Glutamatergic neuron (in vitro differentiated cells): ENCODE data around the gene CWF19L1. TPM values are rescaled to one million over a fixed set of nuclear protein-coding genes. Genes with fewer than 3 reads are reported as not detected.

Source experiments
- DNase-seq: peaks from one replicate; pipeline ENCODE4 v3.0.0; 2022
- H3K27ac Mint-ChIP-seq: one replicate; pipeline ENCODE4 v1.8.0; 2020; ENCODE audit warnings: mild to moderate bottlenecking, mixed read lengths, inconsistent platforms; ENCODE audit not compliant: unreplicated experiment
- H3K27me3 Mint-ChIP-seq: one replicate; pipeline ENCODE4 v1.8.0; 2020; ENCODE audit warnings: mild to moderate bottlenecking, moderate library complexity, mixed read lengths, inconsistent platforms; ENCODE audit not compliant: unreplicated experiment
- H3K36me3 Mint-ChIP-seq: one replicate; pipeline ENCODE4 v1.8.0; 2020; ENCODE audit warnings: mild to moderate bottlenecking, mixed read lengths, inconsistent platforms; ENCODE audit not compliant: unreplicated experiment
- H3K4me1 Mint-ChIP-seq: one replicate; pipeline ENCODE4 v1.8.0; 2020; ENCODE audit warnings: mild to moderate bottlenecking, low read depth, mixed read lengths, inconsistent platforms; ENCODE audit not compliant: unreplicated experiment
- H3K4me3 Mint-ChIP-seq: one replicate; pipeline ENCODE4 v1.8.0; 2020; ENCODE audit warnings: mild to moderate bottlenecking, mixed read lengths, inconsistent platforms; ENCODE audit not compliant: unreplicated experiment
- H3K9me3 Mint-ChIP-seq: one replicate; pipeline ENCODE4 v1.8.0; 2020; ENCODE audit warnings: mild to moderate bottlenecking, moderate library complexity, mixed read lengths, inconsistent platforms; ENCODE audit not compliant: unreplicated experiment
- total RNA-seq: library from RNA; stranded (reverse); fragmentation: NEBNext Ultra II Directional; extraction: Animal tissue kit (Norgen Biotek cat#: 25700); gene quantifications from one replicate; pipeline ENCODE4 v1.2.1, GENCODE V29; 2021; ENCODE audit not compliant: unreplicated experiment
- TF ChIP-seq, protein P1 (sequence below): fragments of 200-600 bp; sonication (generic); IDR thresholded peaks from one replicate; pipeline ENCODE4 v1.5.0; 2021; ENCODE audit not compliant: partially characterized antibody, unreplicated experiment

Gene CWF19L1
- total RNA-seq, 1 donor from 2014 or later, result 24.2 TPM

DNA sequence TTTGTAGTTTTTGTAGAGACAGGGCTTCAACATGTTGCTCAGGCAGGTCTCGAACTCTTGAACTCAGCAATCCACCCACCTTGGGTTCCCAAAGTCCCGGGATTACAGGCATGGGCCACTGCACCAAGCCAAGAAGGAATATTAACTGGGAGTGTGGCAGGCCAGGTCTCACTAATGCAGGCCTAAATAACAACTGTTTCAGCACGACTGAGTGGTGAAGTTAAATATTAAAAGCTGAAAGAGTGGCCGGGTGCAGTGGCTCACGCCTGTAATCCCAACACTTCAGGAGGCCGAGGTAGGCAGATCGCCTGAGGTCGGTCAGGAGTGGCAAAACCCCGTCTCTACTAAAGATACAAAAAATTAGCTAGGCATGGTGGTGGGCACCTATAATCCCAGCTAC, 59.2 kb downstream of the CWF19L1 start:
- H3K4me3 Mint-ChIP-seq, result no peak overlapping the region
- H3K27me3 Mint-ChIP-seq, result peaks cover 3% of the 10 kb centered on the region
- TF ChIP-seq, protein P1, sequence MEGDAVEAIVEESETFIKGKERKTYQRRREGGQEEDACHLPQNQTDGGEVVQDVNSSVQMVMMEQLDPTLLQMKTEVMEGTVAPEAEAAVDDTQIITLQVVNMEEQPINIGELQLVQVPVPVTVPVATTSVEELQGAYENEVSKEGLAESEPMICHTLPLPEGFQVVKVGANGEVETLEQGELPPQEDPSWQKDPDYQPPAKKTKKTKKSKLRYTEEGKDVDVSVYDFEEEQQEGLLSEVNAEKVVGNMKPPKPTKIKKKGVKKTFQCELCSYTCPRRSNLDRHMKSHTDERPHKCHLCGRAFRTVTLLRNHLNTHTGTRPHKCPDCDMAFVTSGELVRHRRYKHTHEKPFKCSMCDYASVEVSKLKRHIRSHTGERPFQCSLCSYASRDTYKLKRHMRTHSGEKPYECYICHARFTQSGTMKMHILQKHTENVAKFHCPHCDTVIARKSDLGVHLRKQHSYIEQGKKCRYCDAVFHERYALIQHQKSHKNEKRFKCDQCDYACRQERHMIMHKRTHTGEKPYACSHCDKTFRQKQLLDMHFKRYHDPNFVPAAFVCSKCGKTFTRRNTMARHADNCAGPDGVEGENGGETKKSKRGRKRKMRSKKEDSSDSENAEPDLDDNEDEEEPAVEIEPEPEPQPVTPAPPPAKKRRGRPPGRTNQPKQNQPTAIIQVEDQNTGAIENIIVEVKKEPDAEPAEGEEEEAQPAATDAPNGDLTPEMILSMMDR, result no peak
- peaks cover 3% of the 10 kb centered on the region for H3K9me3 Mint-ChIP-seq
- peaks cover 25% of the 10 kb centered on the region for H3K4me1 Mint-ChIP-seq
- DNase-seq, result no peak
- H3K27ac Mint-ChIP-seq, result no peak overlapping the region
- no peaks in the 10 kb centered on the region for H3K36me3 Mint-ChIP-seq

DNA sequence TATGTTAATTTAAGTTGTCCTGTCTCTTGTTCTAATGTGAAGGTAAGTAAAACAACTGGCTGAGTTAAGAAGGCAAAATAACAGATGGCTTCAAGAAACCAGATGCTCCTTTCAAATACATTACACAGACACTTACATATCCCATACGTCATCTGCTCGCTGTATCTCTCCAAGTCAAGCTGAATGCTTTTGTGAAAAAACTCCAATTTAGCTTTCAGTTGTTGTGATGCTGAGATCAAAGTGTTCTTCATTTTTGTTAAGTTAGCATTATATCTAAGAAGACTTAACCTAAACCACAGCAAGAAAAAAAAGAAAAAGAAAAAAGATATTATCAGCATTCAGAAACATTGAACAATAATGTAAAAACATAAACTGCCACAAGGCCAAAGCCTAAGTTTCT, 63.1 kb downstream of the CWF19L1 start:
- Mint-ChIP-seq H3K27ac (peak overlapping the region; percentile 99), H3K36me3 (peaks cover 4% of the 10 kb centered on the region), H3K9me3 (peaks cover 3% of the 10 kb centered on the region), H3K27me3 (peaks cover 3% of the 10 kb centered on the region), H3K4me3 (peak overlapping the region; percentile 59), H3K4me1 (peaks cover 28% of the 10 kb centered on the region)
- DNase-seq, result no peak
- TF ChIP-seq, protein P1, result no peak

DNA sequence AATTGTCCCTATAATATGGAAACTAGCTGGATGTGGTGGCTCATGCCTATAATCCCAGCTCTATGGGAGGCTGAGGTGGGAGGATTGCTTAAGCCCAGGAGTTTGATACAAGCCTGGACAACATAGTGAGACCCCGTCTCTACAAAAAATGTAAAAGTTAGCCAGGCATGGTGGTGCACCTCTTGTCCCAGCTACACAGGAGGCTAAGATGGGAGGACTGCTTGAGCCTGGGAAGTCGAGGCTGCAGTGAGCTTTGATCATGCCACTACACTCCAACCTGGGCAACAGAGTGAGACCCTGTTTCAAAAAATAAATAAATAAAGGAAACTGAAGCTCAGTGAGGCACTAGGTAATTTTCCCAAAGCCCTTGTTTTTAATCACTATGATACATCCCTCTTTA, 65.9 kb downstream of the CWF19L1 start:
- Mint-ChIP-seq H3K36me3 (peaks cover 4% of the 10 kb centered on the region), H3K4me1 (peaks cover 26% of the 10 kb centered on the region), H3K9me3 (peaks cover 3% of the 10 kb centered on the region), H3K4me3 (no peak overlapping the region), H3K27me3 (peaks cover 3% of the 10 kb centered on the region), H3K27ac (no peak overlapping the region)
- TF ChIP-seq, protein P1, result no peak
- DNase-seq, result no peak

- H3K36me3 Mint-ChIP-seq, result no peaks in the 10 kb centered on the region
- no peaks in the 10 kb centered on the region for H3K27me3 Mint-ChIP-seq
- H3K4me3 Mint-ChIP-seq, result no peak overlapping the region
- no peaks in the 10 kb centered on the region for H3K4me1 Mint-ChIP-seq
- TF ChIP-seq, protein P1, result no peak
- no peaks in the 10 kb centered on the region for H3K9me3 Mint-ChIP-seq
- no peak for DNase-seq
- no peak overlapping the region for H3K27ac Mint-ChIP-seq
Measured at GRCh38 chr10:100194711-100195110, 72.7 kb downstream of the CWF19L1 start.

DNA sequence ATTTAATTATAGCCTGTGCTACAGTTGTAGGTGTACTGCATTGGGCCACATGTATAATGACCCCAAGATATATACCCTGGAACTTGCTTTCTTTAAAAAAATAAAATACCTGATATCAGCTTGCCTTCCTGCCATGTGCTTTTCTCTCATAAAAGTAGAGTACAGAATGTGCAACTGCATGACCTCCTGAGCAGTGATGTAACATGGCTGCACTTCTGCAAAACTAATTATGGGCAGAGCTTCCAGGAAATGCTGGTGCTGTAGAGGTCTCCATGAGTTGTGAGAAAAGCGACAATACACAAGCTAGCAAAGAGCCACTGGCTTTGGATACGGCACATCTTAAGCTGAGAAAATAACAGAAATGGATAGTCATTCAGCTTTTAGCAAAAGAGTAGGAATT, 75.1 kb downstream of the CWF19L1 start:
- H3K36me3 Mint-ChIP-seq, result no peaks in the 10 kb centered on the region
- no peaks in the 10 kb centered on the region for H3K9me3 Mint-ChIP-seq
- no peaks in the 10 kb centered on the region for H3K27me3 Mint-ChIP-seq
- TF ChIP-seq, protein P1, result no peak
- no peak overlapping the region for H3K27ac Mint-ChIP-seq
- no peak overlapping the region for H3K4me3 Mint-ChIP-seq
- no peak for DNase-seq
- H3K4me1 Mint-ChIP-seq, result no peaks in the 10 kb centered on the region
